ENCODE measurements around the gene CIDEC.
"Not testable (repeated sequence)": the region's sequence is repeated elsewhere in the genome, so short reads cannot be mapped to it uniquely, and the experiment has no call there.

The CIDEC gene

DNA sequence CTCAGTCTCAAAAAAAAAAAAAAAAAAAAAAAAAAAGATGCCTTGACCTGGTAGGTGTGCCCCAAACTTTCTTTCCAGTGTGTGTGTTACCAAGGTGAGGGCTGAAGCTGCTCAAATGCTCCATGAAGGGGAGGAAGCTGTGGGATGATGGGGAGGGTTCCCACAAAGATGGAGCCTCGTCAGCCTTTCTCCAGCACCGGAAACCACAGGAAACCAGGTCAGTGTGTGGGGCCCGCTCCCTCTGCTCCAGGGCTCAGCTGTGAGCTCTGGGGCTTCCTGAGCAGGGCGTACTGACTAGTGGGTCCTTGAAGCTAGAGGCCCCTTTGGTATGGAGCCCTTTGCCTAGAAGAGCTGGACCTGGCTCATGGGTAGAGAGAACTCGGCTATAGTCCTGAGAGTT lies 21.9 kb upstream of the CIDEC start:
- no peak for DNase-seq

DNA sequence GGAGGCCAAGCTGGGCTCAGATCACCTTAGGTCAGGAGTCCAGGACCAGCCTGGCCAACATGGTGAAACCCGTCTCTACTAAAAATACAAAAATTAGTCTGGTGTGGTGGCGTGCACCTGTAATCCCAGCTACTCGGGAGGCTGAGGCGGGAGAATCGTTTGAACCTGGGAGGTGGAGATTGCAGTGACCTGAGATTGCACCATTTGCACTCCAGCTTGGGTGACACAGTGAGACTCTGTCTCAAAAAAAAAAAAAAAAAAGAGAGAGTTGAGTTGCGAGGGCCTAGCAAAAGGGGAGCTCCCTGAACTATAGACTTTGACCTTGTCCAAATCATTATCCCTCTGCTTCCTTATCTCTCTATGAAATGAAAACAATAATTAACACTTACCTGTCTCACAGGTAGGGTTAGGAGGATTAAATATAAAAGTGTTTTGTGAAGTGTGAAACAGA lies 20.9 kb upstream of the CIDEC start:
- not testable (repeated sequence) for DNase-seq

DNA sequence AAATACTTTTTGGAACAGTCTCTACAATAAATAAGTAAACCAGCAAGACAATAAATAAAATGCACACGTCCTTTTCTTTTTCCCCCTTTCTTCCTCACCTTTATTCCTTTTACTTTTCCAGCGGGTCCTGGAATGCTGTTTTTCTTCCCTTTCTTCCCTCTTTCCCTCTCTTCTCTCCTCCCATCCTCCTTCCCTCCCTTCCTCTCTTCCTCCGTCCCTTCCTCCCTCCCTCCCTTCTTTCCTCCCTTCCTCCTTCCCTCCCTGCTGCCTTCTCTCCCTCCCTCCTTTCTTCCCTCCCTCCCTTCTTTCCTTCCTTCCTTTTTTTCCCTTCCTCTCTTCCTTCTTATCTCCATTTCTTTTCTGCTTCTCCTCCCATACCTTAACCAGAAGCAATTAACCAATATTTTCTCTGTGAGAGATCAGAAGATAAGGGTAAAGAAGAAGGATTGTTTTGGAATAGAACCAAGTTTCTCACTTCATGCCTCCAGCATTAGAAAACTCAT lies 19.3 kb upstream of the CIDEC start:
- DNase-seq = no peak

DNA sequence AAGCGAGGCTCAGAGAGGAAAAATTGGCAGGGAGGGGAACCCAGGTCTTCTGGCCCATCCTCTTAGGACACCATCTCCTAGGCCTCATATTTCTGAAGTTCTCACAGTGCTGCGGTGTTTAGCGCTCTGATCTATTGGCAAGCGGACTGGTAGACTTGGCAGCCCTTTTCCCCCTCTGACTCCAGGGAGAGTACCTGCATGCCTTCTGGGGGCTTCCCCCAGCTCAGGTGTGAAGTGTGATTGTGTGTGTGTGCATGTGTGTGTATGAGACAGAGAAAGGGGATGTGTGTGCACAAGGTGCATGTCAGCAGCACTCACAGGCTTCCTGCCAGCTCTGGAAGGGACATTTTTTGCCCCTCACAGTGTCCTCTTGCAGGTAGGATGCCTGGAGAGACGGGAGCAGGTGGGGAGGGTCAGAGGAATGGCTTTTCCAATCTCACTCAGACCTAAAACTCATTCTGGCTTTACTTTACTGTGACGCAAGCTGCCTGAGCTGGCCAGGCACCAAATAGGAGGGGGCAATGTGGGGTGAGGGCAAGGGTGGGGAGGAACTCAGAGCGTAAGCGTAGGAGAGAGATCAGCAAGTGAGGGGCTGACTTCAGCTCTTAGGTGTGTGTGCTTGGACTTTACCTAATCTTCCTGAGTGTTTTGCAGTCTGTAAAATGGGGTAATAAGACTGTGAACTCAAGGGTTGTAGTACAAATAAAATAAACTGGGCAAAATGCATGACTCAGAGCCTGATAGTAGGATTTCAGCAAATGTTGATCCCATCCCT lies 18.6 kb upstream of the CIDEC start:
- DNase-seq = no peak

DNA sequence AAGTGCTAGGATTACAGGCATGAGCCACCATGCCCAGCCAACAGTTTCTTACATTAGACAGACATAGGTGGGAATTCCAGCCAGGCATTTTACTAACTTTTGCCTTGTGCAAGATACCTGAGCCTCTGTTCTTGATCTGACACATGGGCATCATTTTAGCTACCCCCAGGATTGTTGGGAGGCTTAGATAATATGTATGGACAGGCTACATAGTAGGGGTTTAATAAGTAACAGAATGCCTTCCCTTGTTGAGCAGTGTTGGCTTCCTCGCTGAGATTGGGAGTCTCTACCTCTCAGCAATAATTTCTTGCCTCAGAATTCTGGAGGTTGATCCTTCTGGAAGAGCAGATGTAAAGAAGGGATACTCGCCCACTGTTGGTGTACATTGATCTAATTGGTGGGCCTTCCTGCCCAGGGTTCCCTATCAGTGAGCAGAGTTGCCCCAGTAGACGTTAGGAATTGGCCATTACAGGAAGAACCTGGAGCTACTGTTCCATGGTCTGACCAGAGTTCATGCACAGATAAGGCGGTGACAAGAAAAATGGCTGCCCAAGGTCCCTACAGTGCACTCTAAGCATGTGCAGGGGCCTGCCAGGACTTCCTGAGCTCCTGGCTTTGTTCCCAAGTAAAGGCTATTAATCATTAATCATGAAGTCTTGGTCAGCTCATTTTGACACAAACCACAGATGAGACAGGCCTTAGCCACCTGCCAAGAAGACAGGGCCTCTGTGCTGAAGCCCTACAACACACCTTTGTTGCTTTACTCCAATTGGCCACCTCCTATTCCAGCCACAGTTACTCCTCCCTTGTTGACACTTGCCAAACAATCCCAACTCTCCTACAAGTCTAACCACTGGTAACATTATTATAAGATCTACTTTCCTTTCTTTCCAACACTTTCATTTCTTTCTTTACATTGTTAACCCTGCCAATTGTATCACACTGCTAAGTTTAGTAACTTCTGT lies 17.6 kb upstream of the CIDEC start:
- peak; percentile 60 for DNase-seq

DNA sequence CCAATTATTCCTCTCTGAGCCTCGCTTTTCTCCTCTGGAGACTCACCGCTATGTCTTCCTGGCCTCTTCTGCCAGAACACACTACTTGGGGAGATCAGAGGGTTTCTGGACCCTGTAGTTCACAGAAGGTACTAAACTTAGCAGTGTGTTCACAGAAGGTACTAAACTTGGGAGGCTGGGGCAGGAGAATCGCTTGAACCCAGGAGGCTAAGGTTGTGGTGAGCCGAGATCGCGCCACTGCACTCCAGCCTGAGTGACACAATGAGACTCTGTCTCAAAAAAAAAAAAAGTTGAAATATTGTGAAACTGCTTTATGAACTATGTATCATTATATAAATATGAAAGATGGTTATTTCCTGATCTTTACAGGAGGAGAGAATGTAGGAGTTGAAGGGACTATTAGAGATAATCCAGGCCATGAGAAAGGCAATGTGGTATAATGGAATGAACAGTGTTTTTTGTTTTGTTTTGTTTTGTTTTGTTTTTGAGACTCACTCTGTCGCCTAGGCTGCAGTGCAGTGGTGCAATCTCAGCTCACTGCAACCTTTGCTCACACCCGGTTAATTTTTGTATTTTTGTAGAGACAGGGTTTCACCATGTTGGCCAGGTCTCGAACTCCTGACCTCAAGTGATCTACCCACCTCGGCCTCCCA lies 16.8 kb upstream of the CIDEC start:
- not testable (repeated sequence) for DNase-seq

DNA sequence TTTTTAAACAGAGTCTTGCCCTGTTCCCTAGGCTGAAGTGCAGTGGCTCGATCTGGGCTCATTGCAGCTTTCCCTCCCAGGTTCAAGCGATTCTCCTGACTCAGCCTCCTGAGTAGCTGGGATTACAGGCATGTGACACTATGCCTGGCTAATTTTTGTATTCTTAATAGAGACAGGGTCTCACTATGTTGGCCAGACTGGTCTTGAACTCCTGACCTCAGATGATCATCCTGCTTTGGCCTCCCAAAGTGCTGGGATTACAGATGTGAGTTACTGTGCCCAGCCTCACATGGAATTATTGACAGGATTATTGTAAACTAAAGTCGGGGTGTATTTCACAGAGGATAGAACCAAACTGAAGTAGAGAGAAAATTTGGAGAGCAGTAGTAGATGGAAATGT lies 15.7 kb upstream of the CIDEC start:
- not testable (repeated sequence) for DNase-seq

DNA sequence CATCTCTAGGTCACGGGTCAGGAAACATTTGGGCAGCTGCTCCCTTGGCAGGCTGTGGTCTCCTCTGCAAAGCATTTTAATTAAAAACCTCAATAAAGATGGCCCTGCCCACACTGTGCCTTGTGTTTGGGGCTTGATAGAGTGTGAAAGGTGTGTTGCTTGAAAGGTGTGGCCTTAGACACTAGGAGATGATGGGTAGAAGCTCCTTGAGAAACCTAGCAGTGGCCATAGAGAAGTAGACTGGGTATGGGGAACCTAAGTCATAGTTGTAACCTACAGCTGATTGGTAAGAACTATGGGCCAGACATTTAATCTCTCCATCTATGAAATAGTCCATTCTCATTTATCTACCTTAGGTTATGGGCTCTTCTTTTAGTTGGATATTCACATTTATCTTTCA lies 13.7 kb upstream of the CIDEC start:
- DNase-seq = no peak

DNA sequence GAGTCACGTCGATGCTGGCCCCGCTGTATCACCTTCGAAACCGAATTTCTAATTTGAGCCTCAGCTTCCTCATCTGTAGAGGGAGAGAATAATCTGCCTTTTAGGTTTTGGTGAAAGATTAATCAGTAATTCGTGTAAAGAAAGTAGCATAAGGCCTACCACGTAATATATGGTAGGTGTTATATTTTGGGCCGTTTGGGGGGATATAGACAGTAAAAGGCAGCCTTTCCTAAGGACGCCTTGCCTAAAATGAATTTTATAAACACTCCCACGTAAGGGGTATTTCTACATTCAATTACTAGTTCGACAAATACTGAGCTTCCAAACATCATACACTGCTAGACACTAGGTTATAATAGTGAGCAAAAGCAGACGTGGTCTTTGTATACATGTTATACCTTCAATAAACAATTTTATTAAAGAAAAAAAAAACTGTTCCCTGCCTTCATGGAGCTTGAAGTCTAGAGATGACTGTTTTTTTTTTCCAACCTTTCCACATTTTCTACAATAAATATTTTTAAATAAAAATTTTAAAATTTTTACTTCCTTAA lies 11.1 kb upstream of the CIDEC start:
- no peak for DNase-seq

DNA sequence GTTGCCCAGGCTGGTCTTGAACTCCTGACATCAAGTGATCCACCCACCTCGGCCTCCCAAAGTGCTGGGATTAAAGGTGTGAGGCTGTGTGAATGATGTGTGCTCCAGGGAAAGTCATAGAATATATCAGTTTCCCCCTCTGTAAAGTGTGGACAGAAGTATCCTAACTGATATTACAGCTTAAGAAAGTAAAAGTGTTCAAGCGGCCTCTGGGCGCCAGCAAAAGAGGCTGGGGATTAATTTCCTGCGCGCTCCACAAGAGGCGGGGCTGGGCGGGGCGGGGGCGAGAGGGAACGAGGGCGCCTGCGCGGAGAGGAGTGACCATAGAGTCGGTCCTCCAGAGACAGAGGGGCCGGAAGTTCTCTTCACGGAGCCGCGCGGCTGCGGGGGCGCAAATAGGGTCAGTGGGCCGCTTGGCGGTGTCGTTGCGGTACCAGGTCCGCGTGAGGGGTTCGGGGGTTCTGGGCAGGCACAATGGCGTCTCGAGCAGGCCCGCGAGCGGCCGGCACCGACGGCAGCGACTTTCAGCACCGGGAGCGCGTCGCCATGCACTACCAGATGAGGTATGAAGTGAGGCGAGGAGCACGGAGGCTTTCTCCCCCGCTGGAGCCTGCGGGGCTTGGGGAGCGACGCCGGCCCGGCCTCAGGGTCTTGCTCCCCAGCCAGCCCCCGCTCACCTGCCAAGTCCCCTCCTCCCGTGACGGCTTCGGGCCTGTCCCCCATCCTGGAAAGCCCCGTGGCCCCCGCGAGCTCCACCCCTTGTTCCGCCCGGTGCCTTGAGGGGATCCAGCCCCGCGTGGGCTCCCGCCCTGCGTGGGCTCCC lies 10.4 kb upstream of the CIDEC start, which contains the start of gene JAGN1:
Gene JAGN1, plus strand, starts transcription at position 362 of the 823 bp plus-strand sequence. Its CDS starts 113 bp downstream, at position 475.
- DNase-seq = peak; percentile 86

DNA sequence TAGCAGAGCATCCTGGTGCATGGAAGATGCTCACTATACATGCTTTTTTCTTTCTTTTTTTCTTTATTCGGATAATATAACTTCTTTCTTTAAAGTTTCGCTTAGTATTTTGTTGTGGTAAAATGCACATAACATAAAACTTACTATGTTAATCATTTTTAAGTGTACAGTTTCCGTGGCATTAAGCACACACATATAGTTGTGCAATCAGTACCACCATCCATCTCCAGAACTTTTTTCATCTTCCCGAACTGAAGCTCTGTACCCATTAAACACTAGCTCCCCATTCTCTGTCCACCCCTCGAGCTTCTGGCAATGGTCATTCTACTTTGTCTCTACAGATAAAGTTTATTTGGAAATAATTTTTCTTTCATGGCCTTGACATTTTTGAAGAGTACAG lies 9.4 kb upstream of the CIDEC start:
- DNase-seq = no peak

DNA sequence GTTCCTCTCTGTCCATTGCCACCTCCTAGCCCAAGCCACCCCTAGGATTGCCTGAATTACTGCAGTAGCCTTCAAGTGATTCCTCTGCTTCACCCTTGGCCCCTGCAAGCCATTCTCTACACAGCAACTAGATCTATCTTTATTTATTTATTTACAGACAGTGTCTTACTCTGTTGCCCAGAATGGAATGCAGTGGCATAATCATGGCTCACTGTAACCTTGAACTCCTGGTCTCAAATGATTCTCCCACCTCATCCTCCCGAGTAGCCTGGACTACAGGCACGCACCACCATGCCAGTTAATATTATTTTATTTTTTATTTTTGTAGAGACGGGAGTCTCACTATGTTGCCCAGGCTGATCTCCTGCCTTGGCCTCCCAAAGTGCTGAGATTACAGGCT lies 8.5 kb upstream of the CIDEC start:
- no peak for DNase-seq

DNA sequence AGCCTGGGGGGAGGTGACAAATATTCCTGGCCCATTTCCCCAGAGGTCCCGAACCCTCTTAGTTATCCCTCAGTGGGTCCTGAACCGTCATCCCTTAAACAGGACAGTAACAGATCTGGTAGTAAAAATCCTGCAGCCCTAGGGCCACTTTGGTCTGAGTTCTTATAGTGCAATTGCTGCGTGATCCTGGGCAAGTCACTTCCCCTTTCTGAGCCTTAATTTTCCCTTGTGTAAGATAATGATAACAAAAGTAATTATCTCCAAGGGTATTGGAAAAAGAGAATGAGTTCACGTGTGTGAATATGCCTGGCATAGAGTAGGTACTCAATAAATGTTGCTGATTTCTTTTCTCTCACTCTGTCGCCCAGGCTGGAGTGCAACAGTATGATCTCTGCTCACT lies 7.4 kb upstream of the CIDEC start:
- no peak for DNase-seq

DNA sequence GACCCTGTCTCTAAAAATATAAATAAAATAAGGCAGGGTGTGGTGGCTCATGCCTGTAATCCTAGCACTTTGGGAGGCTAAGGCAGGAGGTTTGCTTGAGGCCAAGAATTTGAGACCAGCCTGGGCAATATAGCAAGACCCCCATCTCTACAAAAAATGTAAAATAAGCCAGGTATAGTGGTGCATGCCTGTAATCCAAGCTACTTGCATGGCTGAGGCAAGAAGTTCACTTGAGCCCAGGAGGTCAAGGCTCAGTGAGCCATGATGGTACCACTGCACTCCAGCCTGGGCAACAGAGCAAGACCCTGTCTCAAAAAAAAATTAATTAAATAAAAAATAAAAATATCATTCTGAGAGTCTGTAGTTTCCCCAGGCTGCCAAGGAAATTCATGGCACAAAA lies 6.3 kb upstream of the CIDEC start:
- no peak for DNase-seq

DNA sequence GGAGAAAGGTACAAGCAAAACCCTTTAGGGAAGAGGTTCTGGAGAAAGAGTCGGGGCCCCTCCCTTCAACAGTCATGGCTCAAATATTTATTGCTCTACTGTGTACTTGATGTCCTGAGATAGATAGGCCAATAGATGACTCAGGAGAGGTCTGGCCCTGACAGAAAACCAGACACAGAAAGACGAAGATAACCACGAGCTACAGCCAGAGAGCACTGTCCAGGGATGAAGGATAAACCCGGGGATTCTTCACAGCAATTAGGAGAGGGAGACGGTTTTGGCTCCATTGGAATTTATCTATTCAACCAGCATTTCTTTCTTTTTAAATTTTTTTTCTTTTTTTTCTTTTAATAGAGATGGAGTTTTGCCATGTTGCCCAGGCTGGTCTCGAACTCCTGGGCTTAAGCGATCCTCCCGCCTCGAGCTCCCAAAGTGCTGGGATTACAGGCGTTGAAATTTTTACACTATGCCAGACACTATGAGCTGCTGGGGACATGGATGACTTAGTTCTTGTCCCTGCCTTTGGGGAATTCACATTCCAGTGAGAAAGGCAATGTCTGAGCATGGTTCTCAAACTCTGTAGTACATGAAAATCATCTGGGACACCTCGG lies 4.6 kb upstream of the CIDEC start:
- DNase-seq = peak; percentile 88

DNA sequence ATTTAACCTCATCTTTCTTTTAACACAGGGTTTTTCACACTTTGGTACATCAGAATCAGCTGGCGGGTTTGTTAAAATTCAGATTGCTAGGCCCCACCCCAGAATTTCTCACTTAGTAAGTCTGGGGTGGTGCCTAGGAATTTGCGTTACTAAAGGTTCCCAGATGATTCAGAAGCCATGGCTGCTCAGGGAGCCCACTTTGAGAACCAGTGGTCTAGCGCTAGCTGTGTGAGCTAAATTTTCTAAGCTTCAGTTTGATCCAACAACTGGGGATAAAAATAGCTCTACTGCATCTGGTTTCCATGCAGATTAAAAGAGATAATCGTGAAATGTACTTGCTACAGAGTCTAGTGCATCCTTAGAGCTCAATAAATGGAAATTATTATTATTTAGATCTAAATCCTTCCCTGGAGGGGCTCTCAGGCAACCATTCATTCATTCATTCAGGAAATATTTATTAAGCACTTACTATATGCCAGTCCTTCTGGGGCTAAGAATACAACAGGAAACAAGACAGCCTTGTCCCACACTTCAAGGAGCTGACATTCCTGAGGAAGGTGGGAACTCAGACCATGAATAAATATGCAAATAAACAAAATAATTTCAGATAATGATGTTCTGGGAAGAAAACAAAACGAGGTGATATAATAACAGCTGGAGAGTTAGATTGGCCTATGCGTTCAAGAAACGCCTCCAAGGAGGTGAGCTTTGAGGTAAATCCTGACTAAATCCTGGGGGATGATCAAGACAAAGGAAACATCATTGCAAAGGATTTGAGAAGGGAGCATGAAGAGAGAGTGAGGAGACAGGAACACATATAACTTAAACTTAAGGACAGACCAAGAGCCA lies 3.9 kb upstream of the CIDEC start:
- DNase-seq = peak; percentile 64

DNA sequence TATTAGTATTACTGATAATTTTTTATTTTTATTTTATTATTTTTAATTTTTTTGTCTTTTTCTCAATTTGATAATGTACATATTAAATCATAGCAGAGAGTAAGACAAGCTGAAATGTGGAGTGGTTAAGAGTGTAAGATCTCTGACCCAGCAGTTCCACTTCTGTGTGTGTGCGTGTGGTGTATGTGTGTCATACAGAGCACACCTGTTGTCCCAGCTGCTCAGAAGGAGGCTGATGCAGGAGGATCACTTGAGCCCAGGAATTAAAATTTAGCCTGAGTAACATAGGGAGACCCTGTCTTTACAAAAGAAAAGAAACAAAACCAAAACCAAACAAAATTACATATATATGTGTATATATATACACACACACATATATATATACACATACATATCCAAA lies 1.4 kb upstream of the CIDEC start:
- DNase-seq = no peak

DNA sequence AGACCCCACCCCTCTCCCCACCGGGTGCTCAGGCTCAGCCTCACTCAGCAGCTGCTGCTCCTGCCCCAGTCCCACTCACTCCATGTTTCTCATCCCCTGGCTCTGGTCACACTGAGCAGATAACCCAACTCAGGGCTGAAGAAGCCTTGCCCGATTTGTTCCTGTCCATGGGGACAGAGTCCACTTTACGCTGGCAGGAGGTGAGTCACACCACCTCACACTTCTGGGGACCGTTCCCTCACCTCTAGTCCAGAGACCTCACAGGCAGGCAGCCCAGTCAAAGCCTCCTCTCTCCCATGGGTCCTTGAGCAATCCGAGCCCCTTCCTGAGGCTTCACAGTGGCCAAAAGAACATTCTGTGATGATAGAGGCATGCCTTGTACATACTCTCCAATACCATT lies 1.4 kb downstream of the CIDEC start:
- no peak for DNase-seq

DNA sequence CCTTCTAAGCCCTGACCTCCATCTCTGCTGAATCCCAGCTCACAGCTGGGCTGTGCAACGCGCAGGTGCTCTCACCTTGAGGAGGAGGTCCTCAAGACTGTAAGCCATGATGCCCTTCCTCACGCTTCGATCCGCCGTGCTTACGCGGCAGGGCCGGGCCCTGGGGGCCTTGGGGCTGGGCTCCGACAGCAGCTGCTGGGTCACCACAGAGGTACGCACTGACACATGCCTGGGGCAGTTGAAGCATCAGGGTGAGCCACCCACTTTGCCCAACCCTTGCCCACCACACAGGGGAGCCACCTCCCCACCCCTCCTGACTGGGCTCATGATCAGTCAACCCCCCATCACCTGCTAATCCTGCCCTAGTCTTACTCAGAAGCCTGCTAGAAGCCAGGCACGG lies 3.1 kb downstream of the CIDEC start:
- DNase-seq = no peak

DNA sequence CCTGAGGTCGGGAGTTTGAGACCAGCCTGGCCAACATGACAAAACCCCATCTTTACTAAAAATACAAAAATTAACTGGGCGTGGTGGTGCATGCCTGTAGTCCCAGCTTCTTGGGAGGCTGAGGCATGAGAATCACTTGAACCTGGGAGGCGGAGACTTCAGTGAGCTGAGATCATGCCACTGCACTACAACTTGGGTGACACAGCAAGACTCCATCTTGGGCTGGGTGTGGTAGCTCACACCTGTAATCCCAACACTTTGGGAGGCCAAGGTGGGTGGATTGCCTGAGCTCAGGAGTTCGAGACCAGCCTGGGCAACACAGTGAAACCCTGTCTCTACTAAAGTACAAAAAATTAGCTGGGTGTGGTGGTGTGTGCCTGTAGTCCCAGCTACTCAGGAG lies 3.8 kb downstream of the CIDEC start:
- DNase-seq = not testable (repeated sequence)

Data from fibroblast of upper back skin (primary cell).